HG02610 (cell line): Measurements from ENCODE around the gene SHH.

Experiments
- ATAC-seq: cut with Tn5 transposase; IDR thresholded peaks from one replicate; pipeline ENCODE4 v1.9.1; 2021; ENCODE audit warnings: mild to moderate bottlenecking, moderate library complexity; ENCODE audit not compliant: unreplicated experiment

The SHH gene

DNA sequence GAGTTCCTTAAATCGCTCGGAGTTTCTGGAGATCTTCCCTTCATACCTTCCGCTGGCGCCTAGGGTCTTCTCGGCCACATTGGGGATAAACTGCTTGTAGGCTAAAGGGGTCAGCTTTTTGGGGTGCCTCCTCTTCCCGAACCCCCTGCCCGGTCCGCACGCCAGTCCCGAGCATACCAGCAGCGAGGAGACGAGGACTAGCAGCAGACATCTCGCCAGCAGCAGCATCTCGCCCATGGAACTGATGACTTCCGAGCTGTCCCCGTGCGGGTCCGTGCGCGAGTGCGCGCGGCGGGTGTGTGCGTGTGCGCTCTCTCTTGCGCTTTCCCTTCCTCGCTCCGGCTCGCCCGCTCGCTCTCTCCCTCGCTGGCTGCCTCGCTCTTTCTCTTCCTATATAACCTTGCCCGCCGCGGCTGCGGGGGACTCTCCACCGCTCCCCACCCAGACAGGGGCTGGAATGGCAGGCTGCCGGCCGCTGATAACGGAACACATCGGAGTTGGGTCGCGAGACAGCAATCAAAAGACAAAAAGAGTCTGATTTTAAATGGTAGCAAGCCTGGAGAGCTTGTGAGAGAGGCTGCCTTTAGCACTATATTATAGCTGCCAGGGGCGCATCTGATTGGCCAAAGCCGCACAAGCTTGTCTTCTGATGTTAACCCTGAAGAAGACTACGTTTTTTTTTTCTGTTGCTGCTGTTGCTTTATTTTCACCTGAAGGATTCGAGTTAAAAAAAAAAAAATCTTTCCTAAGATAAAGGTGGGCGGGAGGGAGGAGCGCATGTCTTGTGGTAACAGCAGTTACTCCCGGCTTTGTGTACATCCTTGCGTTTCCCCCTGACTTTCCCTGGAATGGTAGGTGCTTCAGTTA, at the start of gene SHH:
Gene SHH (minus strand): TSS at position 569 of the 867 bp plus-strand sequence. CDS start 341 bp downstream, at position 228.
- no peak for ATAC-seq

DNA sequence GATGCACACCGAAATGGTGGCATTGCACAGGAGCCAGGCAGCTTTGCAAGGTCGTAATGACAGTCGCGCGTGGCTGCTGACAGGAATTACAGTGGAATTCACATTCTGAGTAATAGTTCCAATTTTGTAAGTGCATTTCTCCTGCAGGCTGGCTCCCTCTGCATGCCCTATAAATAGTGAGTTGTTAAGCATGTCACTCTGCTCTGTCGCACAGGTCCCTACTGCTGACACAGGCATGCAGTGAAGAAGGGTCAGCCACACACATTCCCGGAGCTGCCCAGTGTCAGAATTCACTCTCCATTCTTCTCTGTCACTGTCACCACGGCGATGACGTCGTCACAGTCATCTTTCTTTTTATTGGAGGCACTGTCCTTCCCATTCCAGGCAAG, 49.2 kb upstream of the SHH start:
- no peak for ATAC-seq

DNA sequence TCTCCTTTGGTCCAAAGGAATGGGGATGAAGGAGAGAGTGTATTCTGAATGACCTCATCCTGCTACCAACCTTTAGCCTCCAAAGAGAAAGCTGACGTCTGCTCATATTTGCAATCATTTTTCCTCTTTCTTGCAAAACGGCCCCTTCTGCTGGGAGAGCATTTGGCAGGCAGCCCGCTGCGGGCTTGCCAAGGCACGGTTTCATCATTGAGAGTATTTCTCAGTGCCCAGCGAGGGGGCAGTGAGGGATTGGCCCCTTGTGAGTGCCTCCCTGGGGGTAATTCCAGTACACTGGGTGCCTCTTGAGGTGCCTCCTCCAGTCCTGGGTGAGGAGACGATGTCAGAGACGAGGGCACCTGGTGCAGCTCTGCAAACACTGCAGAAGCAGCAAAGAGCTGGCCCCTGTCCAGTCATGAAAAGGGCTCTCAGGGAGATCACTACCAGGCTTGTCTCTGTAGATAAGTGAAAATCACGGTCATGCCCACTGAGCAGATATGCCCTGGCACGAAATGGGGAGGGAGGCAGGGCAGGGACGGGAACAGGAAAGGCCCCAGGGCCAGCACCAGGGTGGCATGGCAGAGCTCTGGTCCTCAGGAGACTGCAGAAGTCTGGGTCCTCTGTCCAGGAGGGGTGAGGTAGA, 48.7 kb upstream of the SHH start:
- no peak for ATAC-seq

DNA sequence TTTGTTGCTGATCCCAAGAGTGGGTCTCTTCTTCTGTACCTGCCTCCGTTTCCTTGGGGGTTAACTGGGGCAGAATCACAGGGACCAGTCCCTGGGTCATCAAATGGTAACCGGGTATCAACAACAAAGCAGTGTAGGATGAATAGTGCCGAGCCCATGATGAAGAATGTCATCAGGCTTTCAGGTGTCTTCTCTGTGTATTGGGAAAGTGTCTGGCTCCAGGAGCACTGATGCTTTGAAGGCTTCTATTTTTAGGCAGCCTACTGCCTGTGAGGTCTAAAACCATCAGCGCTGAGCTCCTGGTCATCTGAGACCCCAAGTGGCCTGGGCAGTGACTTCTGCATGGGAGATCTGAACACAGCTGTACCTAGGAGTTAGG, 48.2 kb upstream of the SHH start:
- ATAC-seq = no peak

DNA sequence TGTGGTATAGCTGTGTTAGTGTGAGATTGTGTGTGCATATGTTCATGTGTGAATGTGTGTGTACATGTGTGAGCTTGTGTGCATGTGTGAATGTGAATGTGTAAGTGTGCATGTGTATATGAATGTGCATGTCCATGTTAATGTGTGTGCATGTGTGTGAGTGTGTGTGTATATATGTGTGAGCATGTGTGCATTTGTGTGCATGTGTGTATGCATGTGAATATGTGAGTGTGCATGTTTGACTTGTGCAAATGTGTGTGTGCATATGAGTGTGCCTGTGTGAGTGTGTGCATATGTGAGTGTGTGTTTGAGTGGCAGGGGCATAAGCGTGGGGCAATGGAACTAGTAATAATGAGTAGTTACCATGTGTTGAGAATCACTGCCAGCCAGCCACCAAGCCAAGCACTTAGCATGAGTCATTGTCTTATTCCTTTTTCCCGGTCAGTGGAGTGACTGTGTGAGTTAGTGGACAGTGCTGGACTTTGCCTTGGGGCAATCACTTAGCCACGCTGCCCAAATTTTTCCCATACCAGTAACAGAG, 46.3 kb upstream of the SHH start:
- no peak for ATAC-seq

DNA sequence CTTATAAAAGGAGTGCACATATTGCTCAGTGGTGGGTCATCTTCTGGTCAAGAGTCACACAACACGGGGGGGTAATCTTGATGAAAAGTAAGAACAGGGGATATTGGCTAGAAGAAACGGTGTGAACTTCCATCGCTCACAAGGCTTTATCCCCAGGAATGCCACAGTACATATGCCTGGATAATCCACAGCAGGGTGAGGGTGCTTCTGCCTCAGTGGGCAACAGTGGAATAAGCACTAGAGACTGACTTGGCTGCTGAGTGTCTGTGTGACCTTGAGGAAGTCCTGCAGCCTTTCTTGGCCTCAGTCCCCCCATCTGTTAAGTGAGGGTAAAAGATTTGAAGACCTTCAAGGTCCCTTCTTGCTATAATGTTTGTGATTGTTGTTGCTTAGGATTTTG, 44.9 kb upstream of the SHH start:
- ATAC-seq = no peak

DNA sequence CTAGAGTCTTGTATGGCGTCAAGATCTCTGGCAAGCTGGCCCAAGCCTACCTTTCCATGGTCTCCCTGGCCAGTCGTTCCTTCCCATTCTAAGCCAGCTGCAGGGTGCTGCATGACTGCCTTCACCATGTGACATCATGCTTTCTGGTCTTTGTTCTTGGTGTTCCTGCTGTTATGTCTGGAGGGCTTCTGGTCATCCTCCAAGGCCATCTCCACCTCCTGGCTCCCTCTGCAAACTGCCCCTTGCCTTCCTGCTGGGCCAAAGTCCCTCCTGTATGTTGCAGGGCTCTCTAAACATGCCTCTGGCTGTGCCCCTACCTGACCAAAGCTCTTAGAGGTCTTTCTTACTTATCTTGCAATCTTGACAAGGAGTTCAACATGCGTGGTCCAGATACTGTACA, 44.4 kb upstream of the SHH start:
- ATAC-seq = no peak

DNA sequence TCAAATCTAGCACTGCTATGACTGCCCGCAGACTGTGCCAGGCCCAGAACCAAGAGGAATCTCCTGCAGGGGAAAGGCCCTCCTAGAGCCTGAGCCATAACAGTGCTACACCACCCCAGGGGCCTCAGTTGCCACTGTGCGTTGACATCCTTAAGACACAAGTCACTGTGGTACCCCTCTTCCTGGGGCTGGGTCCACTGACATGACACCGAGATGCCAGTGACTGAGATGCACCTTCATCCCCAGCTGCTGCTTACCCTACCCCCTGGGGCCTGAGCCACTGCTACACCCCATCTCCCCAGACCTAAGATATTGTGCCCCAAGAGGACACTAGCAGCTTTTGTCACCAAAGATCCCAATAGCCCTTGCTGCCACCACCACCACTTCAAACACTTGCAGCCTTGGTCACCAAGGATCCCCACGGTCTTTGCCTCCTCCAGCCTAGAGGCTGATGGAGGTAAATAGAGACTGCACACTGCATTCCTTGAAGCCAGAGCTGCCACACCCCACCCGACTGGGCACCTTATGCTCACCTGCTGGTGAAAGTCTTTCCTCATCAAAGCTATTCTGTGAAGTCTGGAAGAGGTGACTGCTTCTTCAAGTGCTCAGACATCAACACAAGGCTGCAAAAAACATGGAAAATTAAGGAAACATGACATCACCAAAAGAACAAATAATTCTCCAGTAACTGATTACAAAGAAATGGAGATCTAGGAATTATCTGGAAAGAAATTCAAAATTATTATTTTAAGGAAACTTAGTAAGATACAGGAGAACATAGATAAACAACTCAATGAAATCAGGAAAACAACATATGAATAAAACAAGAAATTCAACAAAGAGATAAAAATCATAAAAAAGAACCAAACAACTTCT, 40.4 kb upstream of the SHH start:
- no peak for ATAC-seq

DNA sequence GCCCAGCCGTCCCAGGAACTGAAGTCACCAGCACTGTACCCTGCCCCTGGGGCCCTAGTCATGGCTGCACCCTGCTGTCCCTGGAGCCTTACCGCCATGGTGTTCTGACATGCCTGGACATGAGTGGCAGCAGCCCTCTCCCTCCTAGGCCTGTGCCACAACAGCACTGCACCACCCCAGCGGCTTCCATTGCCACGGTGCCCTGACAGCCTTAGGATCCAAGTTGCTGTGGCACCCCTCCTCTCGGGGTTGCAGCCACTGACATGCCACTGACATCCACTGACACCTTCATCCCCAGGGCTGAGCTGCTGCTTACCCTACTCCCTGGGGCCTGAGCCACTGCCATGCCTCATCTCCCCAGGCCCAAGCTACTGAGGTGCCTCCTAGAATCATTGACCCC, 39.6 kb upstream of the SHH start:
- no peak for ATAC-seq

DNA sequence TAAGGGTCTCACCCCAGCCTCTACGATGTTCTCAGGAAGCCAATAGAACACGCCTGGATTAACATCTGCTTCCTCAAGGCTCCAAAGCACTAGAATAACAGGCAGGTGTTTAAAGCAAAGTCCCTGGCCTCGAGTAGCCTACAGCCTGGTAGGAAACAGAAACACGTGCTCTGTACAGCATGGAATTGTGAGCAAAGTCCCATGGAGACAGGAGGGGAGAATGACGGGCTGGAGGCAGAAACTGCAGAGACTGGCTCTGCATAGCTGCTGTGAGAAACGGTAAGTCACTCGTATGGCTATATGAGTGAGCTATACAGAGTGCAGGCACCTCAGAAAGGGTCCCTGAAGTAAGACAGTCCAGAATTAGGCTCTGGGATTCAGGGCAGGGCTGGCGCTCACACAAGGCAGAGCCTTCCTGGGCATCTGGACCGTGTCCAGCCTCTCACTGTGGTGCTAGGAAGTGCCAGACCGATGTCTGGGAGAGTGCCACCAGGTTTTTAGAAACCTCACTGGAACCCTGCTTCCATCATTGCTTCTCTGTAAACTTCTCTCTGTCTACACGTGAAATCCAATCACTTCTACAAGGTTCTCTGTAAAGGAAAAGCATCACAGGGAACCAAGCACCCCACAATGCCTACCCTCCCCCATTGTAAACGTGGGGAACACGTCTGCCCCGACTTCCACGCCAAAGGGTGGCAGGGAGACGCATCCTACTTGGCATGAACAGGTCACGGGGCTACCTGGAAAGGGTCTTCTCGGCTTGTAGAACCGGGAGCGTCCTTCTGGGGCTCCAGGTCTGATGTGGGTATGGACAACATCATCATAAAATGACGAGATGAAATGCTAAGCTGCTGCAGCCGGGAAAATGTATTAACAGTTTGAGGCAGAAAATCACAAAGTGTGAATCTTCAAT, 38.8 kb upstream of the SHH start:
- ATAC-seq = no peak

DNA sequence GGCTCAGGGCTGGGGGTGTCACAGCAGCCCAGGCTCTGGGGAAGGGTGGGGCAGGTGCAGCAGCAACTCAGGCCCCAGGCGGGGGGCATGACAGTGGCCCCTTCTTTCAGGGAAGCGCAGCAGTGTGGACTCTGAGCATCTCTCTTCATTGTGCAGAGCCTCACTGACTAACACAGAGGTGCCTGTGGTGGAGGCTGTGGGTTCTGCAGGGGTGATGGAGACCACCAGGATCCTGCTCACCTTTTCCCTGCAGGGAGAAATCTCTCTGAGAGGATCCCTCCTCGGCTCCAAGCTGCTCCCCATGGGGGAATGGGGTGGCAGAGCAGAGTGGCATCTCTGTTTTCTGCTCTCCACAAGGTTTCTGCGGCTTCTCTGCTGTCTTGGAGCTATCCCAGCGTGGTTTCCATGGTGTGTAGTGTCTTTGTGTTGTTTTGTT, 37.8 kb upstream of the SHH start:
- no peak for ATAC-seq

DNA sequence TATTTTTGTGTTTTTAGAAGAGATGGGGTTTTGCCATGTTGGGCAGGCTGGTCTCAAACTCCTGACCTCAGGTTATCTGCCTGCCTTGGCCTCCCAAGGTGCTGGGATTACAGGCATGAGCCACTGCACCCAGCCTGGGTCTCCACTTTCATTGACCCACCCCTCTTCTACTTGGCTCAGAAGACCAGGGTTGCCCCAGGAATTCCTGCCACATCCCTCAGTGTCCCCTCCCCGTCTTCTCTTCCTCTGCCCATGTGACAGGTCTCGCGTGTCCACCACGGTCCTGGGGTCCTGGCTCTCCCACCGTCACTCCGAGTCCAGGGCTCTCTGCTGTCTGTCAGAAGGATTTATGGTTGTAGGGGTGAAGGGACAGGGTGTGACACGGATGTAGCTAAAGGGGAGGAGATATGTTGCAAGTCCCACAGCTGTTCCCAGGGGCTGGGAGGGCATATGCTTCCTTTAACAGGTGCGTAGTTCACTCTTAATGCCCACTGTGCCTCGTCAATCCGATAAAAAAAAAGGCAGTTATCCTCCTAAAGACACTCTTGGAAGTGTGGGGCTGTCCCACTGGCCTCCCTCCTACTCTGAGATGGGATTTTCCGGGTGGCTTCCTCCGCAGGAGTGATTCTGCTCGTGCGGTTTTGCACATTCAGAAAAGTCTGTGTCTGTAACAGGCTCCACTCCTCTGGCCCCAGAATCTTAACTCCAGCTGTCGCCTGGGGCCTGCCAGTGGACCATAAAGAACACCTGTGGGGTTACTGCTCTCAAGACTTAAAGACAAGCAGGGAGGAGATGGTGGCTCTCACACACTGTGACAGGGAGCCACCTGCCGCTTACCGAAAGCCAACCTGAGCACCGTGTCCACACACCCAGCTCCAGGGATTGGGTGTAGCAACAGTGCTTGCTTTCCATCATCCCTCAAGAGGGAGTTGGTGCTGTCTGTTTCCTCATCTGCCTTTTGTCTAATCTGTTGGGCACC, 36.7 kb upstream of the SHH start:
- no peak for ATAC-seq

DNA sequence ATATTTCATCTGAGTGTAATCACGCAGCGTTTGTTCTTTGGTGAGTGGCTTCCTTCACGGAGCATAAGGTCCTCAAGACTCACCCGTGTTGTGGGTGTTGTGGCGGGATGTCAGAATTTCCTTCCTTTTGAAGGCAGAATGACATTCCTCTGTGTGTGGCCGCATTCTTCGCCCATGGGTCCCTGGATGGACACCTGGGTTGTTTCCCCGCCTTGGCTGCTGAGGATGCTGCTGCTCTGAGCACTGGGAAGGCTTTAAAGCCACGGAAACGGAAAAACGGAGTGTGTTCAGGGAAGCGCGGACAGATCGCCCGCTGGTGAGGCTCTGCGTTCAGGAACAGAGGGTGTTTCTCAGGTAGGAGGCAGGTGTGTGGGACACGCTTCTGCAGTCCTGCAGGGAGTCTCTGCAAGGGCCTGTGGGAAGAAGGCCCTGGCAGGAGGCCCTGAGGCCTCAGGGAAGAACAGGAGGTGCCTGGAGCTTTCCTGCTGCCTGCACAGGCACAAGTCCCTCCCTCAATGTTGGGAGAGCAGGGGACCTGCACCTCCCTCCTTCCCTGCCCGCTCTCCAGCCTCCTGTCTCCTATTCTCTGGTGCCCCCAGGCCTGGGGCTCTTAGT, 35.7 kb upstream of the SHH start:
- no peak for ATAC-seq

DNA sequence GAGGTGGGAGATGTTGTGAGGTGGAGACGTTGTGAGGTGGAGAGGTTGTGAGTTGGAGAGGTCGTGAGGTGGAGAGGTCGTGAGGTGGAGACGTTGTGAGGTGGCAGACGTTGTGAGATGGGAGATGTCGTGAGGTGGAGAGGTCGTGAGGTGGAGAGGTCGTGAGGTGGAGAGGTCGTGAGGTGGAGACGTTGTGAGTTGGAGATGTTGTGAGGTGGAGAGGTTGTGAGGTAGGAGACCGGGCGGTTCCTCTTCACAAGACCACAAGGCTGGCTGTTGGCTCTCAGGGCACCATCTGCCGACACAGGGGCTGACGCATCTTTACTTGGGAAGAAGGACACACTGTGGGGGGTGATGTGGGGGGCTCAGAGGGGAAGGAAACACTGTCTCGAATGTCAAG, 34.7 kb upstream of the SHH start:
- no peak for ATAC-seq

DNA sequence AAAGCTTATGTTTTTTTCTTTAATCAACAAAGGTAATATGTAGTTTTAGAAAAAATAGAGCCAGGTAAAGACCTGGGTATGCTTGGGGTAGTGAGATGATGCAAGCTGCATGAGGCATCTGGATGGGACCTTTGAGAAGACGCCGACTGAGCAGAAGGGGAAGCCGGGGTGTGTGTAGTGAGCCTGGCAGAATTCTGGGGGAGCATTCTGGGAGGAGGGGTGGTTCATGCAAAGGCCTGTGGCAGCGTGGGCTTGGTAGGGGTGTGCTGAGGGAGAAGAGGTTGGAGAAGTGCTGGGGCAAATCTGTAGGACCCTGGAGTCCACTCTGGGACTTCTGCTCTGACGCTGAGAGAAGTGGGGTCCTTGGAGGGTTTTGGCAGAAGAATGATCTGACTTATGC, 33.9 kb upstream of the SHH start:
- ATAC-seq = no peak

DNA sequence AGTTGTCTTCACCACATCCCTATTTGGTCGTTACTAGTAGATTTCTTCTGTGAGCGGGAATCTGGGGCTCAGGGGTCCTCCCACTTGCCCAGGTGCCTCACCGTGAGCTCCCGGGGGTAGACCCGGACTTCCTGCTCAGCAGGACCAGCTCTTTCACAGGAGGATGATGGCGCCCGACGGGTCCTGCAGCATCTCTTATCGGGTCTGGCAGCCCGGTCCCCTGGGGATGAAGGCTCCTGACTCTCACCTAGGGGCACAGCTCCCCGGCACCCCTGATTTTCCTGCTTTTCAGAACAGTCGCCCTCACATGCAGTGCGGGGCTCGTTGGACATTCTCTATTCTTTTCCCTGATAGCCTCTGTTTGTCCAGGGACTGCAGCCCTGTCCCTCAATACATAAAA, 33.0 kb upstream of the SHH start:
- ATAC-seq = no peak

DNA sequence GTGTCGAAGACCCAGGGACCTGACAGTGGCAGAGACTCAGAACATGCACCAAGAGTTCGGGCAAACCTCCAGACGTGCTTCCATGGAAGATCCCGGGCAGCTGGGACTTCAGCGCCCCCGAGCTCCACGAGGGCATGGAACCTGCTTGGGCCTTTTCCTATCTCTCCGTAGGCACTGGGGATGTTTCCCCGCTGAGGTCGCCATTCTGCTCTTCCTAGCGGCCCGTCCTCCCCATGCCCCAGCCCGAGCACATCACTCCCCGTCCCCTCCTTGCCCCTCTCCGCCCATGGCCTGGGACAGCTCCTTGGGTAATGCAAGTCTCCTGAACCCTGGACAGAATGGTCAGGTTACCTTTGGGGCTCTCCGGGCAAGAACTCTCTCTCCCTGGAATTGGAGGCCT, 32.3 kb upstream of the SHH start:
- ATAC-seq = no peak

DNA sequence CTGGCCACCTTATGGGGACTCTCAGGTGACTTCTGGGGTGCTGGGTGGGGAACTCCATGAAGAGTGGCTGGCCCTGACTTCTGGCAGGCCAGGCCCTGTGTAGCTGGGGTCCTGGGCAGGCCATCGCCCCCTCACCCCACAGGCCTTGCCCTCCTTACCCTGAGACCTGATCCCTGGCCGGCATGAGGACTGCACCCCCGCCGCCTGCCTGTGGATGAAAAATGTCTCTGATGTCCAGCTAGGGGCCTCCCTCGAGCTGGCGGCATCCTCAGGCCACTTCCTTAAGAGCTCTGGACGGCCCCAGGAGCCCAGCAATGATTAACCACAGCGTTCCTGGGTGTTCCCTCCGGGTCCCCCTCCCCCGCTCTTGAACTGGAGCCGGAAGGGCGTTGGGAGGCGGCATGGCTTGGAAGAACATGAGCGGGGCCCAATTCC, 31.8 kb upstream of the SHH start:
- ATAC-seq = no peak
